Adrenal gland (tissue), 12 donors: ENCODE results near the gene THSD4. TPM values are rescaled to one million over a fixed set of nuclear protein-coding genes. Genes with fewer than 3 reads are reported as not detected.

Experiments
- DNase-seq, 7 donors: peaks; one replicate each; pipeline ENCODE4 v3.0.0-alpha.2; 2019 to 2020
- H3K27ac ChIP-seq, 5 donors: fragments of 200-600 bp; sonication (generic) in 4 of 5; 1 replicate in 3 of 5; 2 replicates in 2 of 5; pipeline versions ENCODE4 v1.5.1 to v1.8.0; 2016 to 2020; ENCODE audit warnings: mild to moderate bottlenecking in 1 of 5
- H3K27me3 ChIP-seq: fragments of 200-600 bp; 2 replicates; pipeline ENCODE4 v1.8.0; 2021
- H3K36me3 ChIP-seq, 2 donors: fragments of 200-600 bp; replicated peaks in 1 of 2; 1 replicate in 1 of 2; 2 replicates in 1 of 2; pipeline versions ENCODE4 v1.5.1 to v1.8.0; 2018 to 2022
- H3K4me1 ChIP-seq, 2 donors: fragments of 200-600 bp; replicated peaks in 1 of 2; 1 replicate in 1 of 2; 2 replicates in 1 of 2; pipeline versions ENCODE4 v1.5.1 to v1.8.0; 2018 to 2021
- H3K4me3 ChIP-seq, 4 donors: fragments of 200-600 bp; sonication (generic) in 3 of 4; one replicate each; pipeline ENCODE4 v1.5.1; 2016 to 2018
- H3K9me3 ChIP-seq, 3 donors: fragments of 200-600 bp; sonication (generic) in 1 of 3; replicated peaks in 1 of 3; 1 replicate in 2 of 3; 2 replicates in 1 of 3; pipeline versions ENCODE4 v1.5.1 to v1.8.0; 2016 to 2021
- POLR2A ChIP-seq, 2 donors: fragments of 450-650 bp; IDR thresholded peaks; one replicate each; pipeline ENCODE4 v1.6.1; 2017; ENCODE audit warnings: antibody characterized with exemption in 2 of 2, mild to moderate bottlenecking in 2 of 2, moderate library complexity in 1 of 2
- WGBS, 4 donors: extraction: QIAGEN DNeasy Blood & Tissue Kit in 2 of 4; methylation state at CpG; one replicate each; pipeline versions ENCODE4 v1.1.5 to v1.1.7; 2013 to 2017; 5-methylcytosine and 5-hydroxymethylcytosine counted together
- intact Hi-C, 2 donors: fragments of 100-400 bp; cut with DNase I; formaldehyde crosslinking; loops; one replicate each; pipeline versions ENCODE4 v1.14.1 to v1.15.0; 2022 to 2023
- polyA plus RNA-seq, 3 donors: library from polyadenylated mRNA; stranded (reverse); fragments of 200-250 nt in 2 of 3; fragments of 350-450 nt in 1 of 3; fragmentation: Illumina TruSeq in 1 of 3; extraction: RNeasy Lipid Tissue Mini Kit (QIAGEN cat#74804) in 1 of 3; gene quantifications; one replicate each; pipeline ENCODE4 v1.2.3, GENCODE V29; 2013 to 2014
- total RNA-seq, 9 donors: library from RNA; depleted of rRNA in 4 of 9; stranded (reverse); fragments of >200 nt in 4 of 9; fragments of 120-200 nt in 1 of 9; fragmentation: NEBNext Ultra II Directional in 1 of 9; extraction: Animal tissue kit (Norgen Biotek cat#: 25700) in 1 of 9; gene quantifications; one replicate each; pipeline versions ENCODE4 v1.1.0 to v1.2.4, GENCODE V29; 2013 to 2023
- TF ChIP-seq, protein P1 (sequence below), 6 experiments: fragments of 450-650 bp in 4 of 6; fragments of 200-600 bp in 2 of 6; sonication (generic) in 1 of 6; IDR thresholded peaks; 1 replicate in 5 of 6; 2 replicates in 1 of 6; pipeline versions ENCODE4 v1.5.1 to v1.8.0; 2016 to 2021; ENCODE audit warnings: antibody characterized with exemption in 6 of 6, mild to moderate bottlenecking in 2 of 6, moderate library complexity in 1 of 6
- donor health status: healthy with polysubstance abuse.
- donor health status: Bipolar disorder and iron deficiency.
- donor health status: DM: yes; HTN: yes; CAD: no.
- donor health status: DM: no; HTN: no; CAD: no.
- donor health status: DM: no; HTN: no; CAD: no.
- donor health status: DM: yes; HTN: yes; CAD: no.

THSD4 gene
- total and polyA plus RNA-seq, 12 donors = 5.3 to 53.2 (median 23.2) TPM

DNA sequence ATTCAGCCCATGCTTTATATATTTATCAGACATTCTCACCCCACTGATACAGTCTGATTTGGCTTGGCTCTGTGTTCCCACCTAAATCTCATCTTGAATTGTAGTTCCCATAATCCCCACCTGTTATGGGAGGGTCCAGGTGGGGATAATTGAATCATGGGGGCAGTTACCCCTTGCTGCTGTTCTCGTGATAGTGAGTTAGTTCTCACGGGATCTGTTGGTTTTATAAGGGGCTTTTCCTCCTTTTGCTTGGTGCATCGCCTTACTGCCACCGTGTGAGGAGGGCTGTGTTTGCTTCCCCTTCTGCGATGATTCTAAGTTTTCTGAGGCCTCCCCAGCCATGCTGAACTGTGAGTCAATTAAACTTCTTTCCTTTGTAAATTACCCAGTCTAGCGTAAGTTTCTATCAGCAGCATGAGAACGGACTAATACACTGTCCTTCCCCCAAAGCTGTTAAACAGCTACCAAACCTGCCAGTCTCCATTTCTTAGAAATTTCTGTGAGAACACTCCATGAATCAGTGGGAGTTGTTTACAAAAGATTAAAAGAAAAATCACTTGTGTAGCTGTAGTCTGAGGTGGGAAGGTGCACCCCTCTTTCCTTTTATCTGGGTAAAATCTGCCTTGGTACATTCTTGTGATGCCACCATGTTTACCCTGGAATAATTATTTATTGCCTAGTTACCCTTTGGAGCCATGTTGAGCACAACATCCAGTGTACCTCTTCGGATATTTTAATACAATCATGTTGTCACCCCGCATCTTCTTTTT is 160.5 kb downstream of the THSD4 start:
- TF ChIP-seq, protein P1, sequence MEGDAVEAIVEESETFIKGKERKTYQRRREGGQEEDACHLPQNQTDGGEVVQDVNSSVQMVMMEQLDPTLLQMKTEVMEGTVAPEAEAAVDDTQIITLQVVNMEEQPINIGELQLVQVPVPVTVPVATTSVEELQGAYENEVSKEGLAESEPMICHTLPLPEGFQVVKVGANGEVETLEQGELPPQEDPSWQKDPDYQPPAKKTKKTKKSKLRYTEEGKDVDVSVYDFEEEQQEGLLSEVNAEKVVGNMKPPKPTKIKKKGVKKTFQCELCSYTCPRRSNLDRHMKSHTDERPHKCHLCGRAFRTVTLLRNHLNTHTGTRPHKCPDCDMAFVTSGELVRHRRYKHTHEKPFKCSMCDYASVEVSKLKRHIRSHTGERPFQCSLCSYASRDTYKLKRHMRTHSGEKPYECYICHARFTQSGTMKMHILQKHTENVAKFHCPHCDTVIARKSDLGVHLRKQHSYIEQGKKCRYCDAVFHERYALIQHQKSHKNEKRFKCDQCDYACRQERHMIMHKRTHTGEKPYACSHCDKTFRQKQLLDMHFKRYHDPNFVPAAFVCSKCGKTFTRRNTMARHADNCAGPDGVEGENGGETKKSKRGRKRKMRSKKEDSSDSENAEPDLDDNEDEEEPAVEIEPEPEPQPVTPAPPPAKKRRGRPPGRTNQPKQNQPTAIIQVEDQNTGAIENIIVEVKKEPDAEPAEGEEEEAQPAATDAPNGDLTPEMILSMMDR (IDR thresholded peaks at IDR 0.05) = no peak
- TF ChIP-seq POLR2A (IDR thresholded peaks at IDR 0.05) = no peak

DNA sequence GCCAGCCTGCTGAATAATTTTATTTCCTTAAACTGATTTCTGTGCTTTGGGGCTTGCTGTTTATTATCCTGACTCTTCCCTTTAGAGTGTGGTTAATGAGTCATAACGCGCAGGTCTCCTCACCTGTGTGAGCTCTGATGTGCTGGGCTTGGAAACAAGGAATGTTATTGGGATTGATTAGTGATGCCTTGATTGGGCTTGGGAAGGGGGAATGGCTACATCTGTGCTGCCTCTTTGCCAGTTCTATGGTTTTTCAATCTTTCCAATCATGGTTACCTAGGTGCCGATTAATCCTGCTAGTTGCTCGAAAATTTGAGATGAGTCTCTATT is 161.0 kb downstream of the THSD4 start:
- TF ChIP-seq, protein P1 (IDR thresholded peaks at IDR 0.05) = no peak
- TF ChIP-seq POLR2A (IDR thresholded peaks at IDR 0.05) = no peak
- no peaks in the 10 kb centered on the region for H3K27me3 ChIP-seq
- WGBS, 4 donors = 94 to 97% (median 96%) methylated on average over 4 of the region's 4 CpGs
- H3K36me3 ChIP-seq = no peaks in the 10 kb centered on the region
- H3K4me1 ChIP-seq = peaks cover 9 to 24% of the 10 kb centered on the region in 2 donors
- DNase-seq = no peak
- intact Hi-C loops = no loop called here
- H3K9me3 ChIP-seq = no peaks in the 10 kb centered on the region
- H3K4me3 ChIP-seq = no peak overlapping the region
- no peak overlapping the region for H3K27ac ChIP-seq

More for the DNA sequence above, 160.5 kb downstream of the THSD4 start:
- no peak for DNase-seq
- intact Hi-C loops = no loop called here
- no peaks in the 10 kb centered on the region for H3K36me3 ChIP-seq
- no peaks in the 10 kb centered on the region for H3K9me3 ChIP-seq
- no peak overlapping the region for H3K27ac ChIP-seq
- no peak overlapping the region for H3K4me3 ChIP-seq
- peaks cover 9 to 20% of the 10 kb centered on the region in 2 donors for H3K4me1 ChIP-seq
- 78 to 90% (median 87%) methylated on average over 9 of the region's 9 CpGs for WGBS, 4 donors
- H3K27me3 ChIP-seq = no peaks in the 10 kb centered on the region

DNA sequence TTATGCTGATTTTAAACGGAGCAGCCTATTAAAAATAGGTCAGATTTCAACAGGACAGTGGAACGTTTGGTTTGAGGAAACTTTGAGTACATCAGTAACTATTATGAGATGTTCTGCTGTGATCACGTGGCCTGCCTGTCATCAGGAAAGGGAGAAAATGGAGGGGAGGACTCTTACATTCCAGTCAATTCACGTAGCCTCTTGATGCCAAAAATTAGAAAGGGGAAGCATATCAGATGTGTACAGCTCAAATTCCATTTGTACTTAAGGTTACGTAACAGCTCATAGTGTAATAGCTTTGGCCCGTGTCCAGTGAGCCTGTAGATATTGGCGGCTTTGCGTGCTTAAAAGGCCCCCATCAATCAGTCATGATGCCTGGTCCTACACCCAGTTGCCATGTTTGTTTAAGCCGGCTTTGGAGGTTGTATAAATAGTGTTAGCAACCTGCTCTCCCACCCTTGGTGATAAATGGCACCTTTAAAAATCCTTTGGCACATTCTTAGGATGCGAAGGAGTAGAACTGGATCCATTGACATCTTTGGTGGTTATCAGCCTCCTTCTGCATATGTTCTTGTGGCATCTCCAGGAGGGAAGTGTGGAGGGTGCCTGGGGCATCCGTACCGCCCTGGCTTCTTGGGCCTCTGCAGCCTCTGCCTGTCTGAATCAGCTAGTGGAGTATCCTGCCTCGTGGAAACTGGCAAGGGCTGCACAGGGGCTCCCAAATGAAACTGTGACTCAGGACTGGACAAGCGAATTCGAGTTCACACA is 163.9 kb downstream of the THSD4 start:
- peak; percentile 48 to 85 (median 79) for DNase-seq
- intact Hi-C loops = no loop called here
- no peaks in the 10 kb centered on the region for H3K27me3 ChIP-seq
- peak overlapping the region; percentile 27 to 89 (median 76) for H3K27ac ChIP-seq
- H3K36me3 ChIP-seq = no peaks in the 10 kb centered on the region
- WGBS, 4 donors = 25 to 32% (median 31%) methylated on average over 14 to 15 of the region's 15 CpGs
- H3K9me3 ChIP-seq = no peaks in the 10 kb centered on the region
- H3K4me1 ChIP-seq = peaks cover 9 to 28% of the 10 kb centered on the region in 2 donors
- TF ChIP-seq, protein P1 (IDR thresholded peaks at IDR 0.05) = no peak
- peak in 1 of 2 donors; percentile 23 for TF ChIP-seq POLR2A (IDR thresholded peaks at IDR 0.05)
- peak overlapping the region in 1 of 4 donors; percentile 4 for H3K4me3 ChIP-seq

DNA sequence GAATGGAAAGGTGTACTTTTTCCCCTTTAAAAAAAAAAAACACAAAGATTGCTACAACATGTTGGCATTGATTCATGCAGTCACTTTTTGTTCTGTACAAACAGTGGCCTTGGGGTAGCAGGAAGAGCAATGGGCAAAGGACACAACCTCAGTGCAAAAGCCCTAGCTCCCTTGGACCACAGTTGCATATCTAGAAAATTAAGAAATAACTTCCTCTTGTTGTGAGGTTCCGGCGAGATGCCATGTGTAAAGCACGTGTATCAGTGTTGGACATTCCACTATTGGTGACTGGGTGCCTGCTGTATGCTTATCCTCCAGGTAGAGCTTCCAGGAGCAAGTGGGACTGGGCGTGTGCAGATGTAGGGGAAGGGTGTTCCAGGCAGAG is 164.5 kb downstream of the THSD4 start:
- no peaks in the 10 kb centered on the region for H3K9me3 ChIP-seq
- intact Hi-C loops = no loop called here
- peak overlapping the region in 4 of 5 donors; percentile 27 to 89 (median 73) for H3K27ac ChIP-seq
- H3K27me3 ChIP-seq = no peaks in the 10 kb centered on the region
- DNase-seq = peak in 3 of 7 donors; percentile 63 to 72 (median 64)
- H3K36me3 ChIP-seq = no peaks in the 10 kb centered on the region
- H3K4me3 ChIP-seq = no peak overlapping the region
- peaks cover 9 to 28% of the 10 kb centered on the region in 2 donors for H3K4me1 ChIP-seq
- TF ChIP-seq POLR2A (IDR thresholded peaks at IDR 0.05) = no peak
- TF ChIP-seq, protein P1 (IDR thresholded peaks at IDR 0.05) = no peak
- 45 to 58% (median 54%) methylated on average over 4 of the region's 4 CpGs for WGBS, 4 donors
